Tibial artery (tissue), 4 donors: ENCODE data around the gene SYTL3.

ENCODE experiments used
- DNase-seq, 2 donors: peaks; one replicate each; pipeline ENCODE4 v3.0.0-alpha.2; 2019
- H3K27ac ChIP-seq, 2 donors: fragments of 200-600 bp; sonication (generic) in 1 of 2; 1 replicate in 1 of 2; 2 replicates in 1 of 2; pipeline ENCODE4 v1.5.1; 2018 to 2019; ENCODE audit warnings: mild to moderate bottlenecking in 1 of 2
- H3K27me3 ChIP-seq, 2 donors: fragments of 200-600 bp; sonication (generic) in 1 of 2; one replicate each; pipeline versions ENCODE4 v1.5.1 to v1.6.0; 2016 to 2019
- H3K36me3 ChIP-seq, 3 donors: fragments of 200-600 bp; sonication (generic) in 2 of 3; one replicate each; pipeline ENCODE4 v1.5.1; 2016 to 2019; ENCODE audit warnings: mild to moderate bottlenecking in 2 of 3
- H3K4me1 ChIP-seq, 4 donors: fragments of 200-600 bp; sonication (generic) in 2 of 4; 1 replicate in 3 of 4; 2 replicates in 1 of 4; pipeline ENCODE4 v1.5.1; 2016 to 2019
- H3K4me3 ChIP-seq, 2 donors: fragments of 200-600 bp; sonication (generic) in 1 of 2; 1 replicate in 1 of 2; 2 replicates in 1 of 2; pipeline ENCODE4 v1.5.1; 2018 to 2019; ENCODE audit warnings: mild to moderate bottlenecking in 2 of 2
- H3K9me3 ChIP-seq, 3 donors: fragments of 200-600 bp; sonication (generic) in 1 of 3; one replicate each; pipeline ENCODE4 v1.5.1; 2016 to 2019
- CTCF ChIP-seq, 2 experiments: fragments of 200-600 bp in 1 of 2; fragments of 450-650 bp in 1 of 2; IDR thresholded peaks; one replicate each; pipeline ENCODE4 v1.5.1; 2017 to 2019; ENCODE audit warnings: antibody characterized with exemption in 2 of 2, mild to moderate bottlenecking in 1 of 2, moderate library complexity in 1 of 2
- intact Hi-C: fragments of 100-400 bp; cut with DNase I; formaldehyde crosslinking; loops from one replicate; pipeline ENCODE4 v1.15.0; 2023; ENCODE audit warnings: low total_unique reads

The SYTL3 gene

DNA sequence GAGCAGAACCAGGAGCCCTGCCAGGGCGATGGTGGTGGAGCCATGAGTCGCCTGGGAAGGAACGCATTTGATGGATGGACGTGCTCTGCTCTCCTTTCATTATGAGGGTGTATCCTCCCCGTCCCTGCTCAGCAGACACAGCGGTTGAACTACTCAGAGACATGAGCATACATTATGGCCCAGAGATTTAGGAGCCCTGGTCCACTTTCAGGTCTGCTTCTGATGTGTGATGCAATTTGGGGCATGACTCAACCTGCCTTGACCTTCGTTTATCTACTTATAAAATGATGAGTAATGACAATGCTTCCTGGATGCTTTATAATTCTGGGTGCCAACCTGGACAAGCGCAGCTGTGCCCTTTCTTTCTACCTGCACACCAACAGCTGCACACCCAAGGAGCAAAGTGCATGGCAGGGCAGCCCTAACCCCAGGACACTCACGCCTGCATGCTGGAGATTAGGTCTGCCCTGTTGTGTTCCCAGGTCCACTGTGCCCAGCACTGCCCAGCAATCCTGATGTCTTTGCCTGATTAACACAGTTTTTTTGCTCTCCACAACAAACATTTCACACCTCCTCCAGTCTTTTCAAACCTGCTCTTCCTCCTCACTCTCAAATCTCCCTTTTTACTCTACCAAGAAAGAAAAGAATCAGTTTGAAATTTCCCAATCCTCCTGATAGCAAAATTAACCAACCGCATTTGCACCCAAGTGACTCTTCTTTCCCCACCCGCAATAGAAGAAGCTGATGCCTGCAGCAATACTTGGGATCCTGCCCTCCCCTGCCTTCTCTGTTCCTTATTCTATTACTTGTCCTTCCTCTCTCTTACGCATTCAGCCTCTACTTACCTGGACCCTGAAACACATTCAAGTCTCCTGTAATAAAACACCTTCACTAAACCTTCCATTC lies 88.1 kb downstream of the SYTL3 start:
- Histone ChIP-seq H3K27me3 (no peaks in the 10 kb centered on the region), H3K4me1 (no peaks in the 10 kb centered on the region), H3K9me3 (peaks cover 0 to 22% (median 10%) of the 10 kb centered on the region in 3 donors), H3K4me3 (no peak overlapping the region), H3K36me3 (peaks cover 0 to 11% (median 0%) of the 10 kb centered on the region in 3 donors), H3K27ac (no peak overlapping the region)
- intact Hi-C loops, result no loop called here
- DNase-seq, result no peak
- no peak for TF ChIP-seq CTCF (IDR thresholded peaks at IDR 0.05)

DNA sequence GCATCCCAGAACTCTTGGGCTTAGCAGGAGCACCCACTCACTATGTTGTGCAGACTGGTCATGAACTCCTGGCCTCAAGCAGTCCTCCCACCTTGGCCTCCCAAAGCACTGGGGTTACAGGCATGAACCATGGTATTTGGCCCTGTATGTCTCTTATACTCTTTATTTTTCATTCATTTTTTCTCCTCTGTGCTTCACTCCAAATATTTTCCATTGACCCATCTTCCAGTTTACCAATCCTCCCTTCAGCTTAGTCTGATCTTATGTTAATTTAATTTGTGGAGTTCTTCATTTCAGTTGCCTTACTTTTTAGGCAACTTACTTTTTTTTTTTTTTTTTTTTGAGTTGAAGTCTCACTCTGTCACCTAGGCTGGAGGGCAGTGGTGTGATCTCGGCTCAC lies 89.8 kb downstream of the SYTL3 start:
- Histone ChIP-seq H3K27me3 (no peaks in the 10 kb centered on the region), H3K27ac (no peak overlapping the region), H3K9me3 (peaks cover 0 to 10% (median 7%) of the 10 kb centered on the region in 3 donors), H3K4me3 (no peak overlapping the region), H3K36me3 (peaks cover 0 to 5% (median 0%) of the 10 kb centered on the region in 3 donors), H3K4me1 (no peaks in the 10 kb centered on the region)
- intact Hi-C loops, result no loop called here
- no peak for TF ChIP-seq CTCF (IDR thresholded peaks at IDR 0.05)
- no peak for DNase-seq

DNA sequence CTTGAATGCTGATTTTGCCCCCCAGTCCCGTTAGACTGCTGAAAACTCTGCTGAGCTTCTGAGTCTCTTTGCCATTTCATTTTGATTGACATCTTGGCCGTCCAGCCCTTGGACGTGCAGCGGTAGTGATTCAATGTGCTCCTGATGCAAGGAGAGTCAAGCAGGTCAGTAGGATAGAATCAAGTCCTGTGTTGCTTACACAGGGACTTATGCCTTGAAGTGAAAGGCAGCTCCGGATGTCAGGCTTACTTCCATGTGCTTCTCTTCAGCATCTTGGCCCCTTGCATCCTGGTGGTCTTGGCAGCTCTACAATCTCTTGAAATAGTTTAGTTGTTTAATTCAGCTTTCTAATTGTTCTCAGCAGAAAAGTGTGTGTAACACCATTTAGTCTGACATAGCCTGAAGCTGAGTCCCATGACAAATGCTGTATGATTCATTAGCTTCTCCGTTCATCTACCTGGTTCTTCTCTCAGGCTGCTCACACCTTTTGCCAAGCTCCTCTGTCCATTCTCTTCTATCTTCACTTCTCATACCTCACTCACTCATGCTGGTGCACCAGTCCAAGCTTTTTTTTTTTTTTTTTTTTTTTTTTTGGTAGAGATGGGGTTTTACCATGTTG lies 93.3 kb downstream of the SYTL3 start:
- DNase-seq, result no peak
- Histone ChIP-seq H3K4me1 (no peaks in the 10 kb centered on the region), H3K27me3 (no peaks in the 10 kb centered on the region), H3K27ac (no peak overlapping the region), H3K36me3 (peaks cover 0 to 5% (median 0%) of the 10 kb centered on the region in 3 donors), H3K4me3 (no peak overlapping the region), H3K9me3 (peaks cover 0 to 10% (median 6%) of the 10 kb centered on the region in 3 donors)
- TF ChIP-seq CTCF (IDR thresholded peaks at IDR 0.05), result no peak
- intact Hi-C loops, result no loop called here

- no peaks in the 10 kb centered on the region for H3K36me3 ChIP-seq
- H3K27me3 ChIP-seq, result no peaks in the 10 kb centered on the region
- H3K4me1 ChIP-seq, result no peaks in the 10 kb centered on the region
- no peak overlapping the region for H3K27ac ChIP-seq
- intact Hi-C loops, result no loop called here
- no peak for TF ChIP-seq CTCF (IDR thresholded peaks at IDR 0.05)
- peaks cover 0 to under 1% (median 0%) of the 10 kb centered on the region in 3 donors for H3K9me3 ChIP-seq
- no peak for DNase-seq
- H3K4me3 ChIP-seq, result no peak overlapping the region
These were observed 95.2 kb downstream of the SYTL3 start for GRCh38 chr6:158744986-158745430.

- H3K9me3 ChIP-seq, result no peaks in the 10 kb centered on the region
- H3K4me3 ChIP-seq, result no peak overlapping the region
- H3K27me3 ChIP-seq, result no peaks in the 10 kb centered on the region
- H3K4me1 ChIP-seq, result no peaks in the 10 kb centered on the region
- TF ChIP-seq CTCF (IDR thresholded peaks at IDR 0.05), result no peak
- intact Hi-C loops, result no loop called here
- no peak for DNase-seq
- H3K36me3 ChIP-seq, result no peaks in the 10 kb centered on the region
- H3K27ac ChIP-seq, result no peak overlapping the region
These were observed 101.4 kb downstream of the SYTL3 start for GRCh38 chr6:158751224-158751623.
